ENCODE data around the gene GPR61.

GPR61 gene

DNA sequence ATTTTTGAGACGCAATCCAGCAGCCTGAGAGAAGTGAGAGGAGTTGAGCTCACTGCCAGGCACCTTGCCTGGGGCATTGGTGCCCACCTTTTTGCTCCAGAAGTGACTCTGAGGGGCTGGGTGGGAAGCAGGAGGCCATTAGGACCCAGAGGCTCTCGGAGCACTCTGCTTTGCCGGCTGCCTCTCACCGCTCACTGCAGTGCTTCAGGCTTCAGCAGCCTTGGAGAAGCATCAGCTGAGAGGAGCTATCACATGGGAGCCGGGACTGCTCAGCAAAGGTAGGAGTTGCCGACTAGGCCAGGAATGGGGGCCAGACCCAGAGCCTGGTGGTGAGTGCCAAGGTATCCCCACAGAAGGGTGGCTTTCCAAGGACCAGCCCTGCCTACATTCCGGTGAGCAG is at the start of gene GPR61:
Gene GPR61 (plus strand): TSS at position 197 of the 400 bp plus-strand sequence. CDS start 3,151 bp downstream, outside the sequence.
- no peak for DNase-seq (ENCODE audit: low read depth in 2 of 2)

DNA sequence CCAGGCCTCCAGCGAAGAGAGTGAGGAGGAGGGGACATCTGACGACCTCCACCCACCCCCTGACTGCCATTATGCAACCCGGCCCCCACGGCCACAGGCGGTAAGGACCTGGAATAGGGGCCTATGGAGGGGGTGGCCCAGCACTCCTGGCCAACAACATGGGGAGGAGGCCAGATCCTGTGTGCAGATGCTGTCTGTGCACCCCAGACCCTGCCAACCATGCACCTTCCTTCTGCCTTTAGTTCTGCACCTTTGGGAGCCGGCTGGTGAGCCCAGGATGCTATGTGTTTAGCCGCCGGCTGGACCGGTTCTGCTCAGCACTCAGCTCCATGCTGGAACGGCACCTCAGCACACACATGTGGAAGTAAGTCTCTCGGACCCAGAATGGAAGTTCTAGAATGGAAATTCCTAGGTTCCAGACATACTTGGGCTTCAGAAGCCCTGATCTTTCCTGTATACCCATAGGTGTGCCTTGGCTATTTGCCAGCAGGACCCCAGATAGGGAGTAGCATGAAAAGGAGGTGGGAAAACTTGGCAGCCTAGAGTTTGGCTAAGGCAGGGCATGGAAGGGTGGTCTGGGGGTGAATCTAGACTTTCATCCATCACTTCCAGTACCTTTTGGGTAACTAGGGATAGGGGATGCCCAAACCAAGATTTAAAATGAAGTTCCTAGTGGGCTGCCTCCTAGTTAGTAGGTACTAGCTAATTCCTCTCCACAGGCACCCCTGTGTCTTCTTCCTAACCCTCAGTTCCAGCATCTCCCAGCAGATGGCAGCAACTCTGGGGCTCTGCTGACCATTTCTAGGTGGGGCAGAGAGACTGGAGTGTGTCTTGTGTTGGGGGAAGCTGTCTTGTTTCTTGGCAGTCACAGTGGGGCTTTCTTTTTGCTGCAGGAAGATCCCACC is 49.4 kb upstream of the GPR61 start:
- DNase-seq (ENCODE audit: low read depth in 2 of 2): peak in 1 of 2 donors; percentile 52

DNA sequence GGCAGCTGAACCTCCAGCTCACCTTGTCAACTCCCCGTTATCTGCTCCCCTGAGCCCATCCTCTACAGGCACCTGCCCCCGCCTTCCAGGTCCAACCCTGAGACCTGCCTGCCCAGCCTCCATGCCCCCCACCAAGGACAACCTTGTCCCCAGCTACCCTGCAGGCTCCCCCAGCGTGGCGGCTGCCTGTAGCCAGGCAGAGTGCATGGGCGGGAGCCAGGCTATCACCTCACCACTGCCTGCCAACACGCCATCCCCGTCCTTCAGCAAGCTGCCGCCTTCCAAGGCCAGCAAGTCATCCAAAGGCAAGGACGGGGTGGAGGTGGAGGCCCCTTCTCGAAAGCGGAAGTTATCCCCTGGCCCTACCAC is 48.8 kb upstream of the GPR61 start:
- no peak for DNase-seq (ENCODE audit: low read depth in 2 of 2)

- no peak for DNase-seq (ENCODE audit: low read depth in 2 of 2)
Measured at GRCh38 chr1:109491372-109491771, 48.3 kb upstream of the GPR61 start.

GRCh38 chr1:109492779-109493178 is 46.9 kb upstream of the GPR61 start:
- no peak for DNase-seq (ENCODE audit: low read depth in 2 of 2)

DNA sequence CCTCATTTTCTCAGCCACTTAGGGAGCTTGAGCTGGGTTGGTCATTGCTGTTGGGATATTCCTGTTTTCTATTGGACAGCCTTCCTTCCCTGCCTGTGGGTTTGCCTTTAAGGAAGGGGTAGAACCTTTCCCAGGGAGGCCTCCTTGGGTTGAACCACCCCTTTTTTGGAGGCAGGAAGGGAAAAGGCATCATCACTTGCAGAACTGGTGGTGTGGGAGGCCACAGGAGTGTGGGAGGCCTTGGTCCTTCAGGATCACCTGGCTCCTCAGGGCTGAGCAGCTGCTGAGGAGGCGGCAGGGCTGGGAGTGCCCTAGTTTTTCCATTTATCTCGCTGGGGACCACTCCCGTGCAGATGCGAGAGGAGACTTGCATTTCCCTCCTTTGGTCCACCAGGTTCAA is 46.4 kb upstream of the GPR61 start:
- DNase-seq (ENCODE audit: low read depth in 2 of 2): no peak

DNA sequence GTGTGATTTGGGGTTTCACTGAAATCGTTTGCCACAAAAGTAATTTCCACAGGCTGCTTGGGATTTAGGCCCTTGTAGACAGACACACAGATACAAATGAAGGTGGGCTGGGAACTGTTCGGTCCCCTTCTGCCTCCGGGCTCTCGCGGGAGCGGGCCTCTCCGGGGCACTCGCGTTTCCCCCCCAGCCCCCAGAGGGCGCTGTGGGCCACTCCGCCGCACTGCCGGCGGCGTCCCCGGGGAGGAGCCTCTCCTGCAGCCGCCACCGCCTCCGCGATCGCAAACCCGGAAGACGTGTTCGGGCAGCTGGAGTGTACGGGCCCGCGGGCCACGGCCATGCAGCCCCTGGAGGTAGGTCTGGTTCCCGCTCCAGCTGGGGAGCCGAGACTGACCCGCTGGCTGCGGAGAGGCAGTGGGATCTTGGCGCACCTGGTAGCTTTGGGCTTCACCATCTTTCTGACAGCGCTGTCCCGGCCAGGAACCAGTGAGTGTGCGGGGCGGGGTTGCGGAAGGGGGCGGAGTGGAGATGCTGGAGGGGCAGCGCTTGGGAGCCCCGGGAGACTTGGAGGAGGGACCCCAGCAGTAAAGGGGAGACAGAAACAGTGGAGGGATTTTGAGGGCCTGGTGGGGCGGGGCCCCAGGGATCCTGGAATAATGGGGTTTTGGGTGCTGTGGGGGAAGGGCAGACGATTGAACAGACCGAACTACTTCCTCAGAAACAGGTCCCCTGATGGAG is 45.7 kb upstream of the GPR61 start, which contains the start of gene CYB561D1:
Gene CYB561D1 (plus strand): TSS at position 290 of the 735 bp plus-strand sequence. CDS start 46 bp downstream, at position 336.
- peak; percentile 73 to 83 for DNase-seq (ENCODE audit: low read depth in 2 of 2)

- DNase-seq (ENCODE audit: low read depth in 2 of 2): no peak
Measured at GRCh38 chr1:109495738-109496137, 43.9 kb upstream of the GPR61 start.

GRCh38 chr1:109497449-109498160 is 42.1 kb upstream of the GPR61 start:
- DNase-seq (ENCODE audit: low read depth in 2 of 2): no peak

- no peak for DNase-seq (ENCODE audit: low read depth in 2 of 2)
Measured at GRCh38 chr1:109498161-109498801, 41.4 kb upstream of the GPR61 start.

DNA sequence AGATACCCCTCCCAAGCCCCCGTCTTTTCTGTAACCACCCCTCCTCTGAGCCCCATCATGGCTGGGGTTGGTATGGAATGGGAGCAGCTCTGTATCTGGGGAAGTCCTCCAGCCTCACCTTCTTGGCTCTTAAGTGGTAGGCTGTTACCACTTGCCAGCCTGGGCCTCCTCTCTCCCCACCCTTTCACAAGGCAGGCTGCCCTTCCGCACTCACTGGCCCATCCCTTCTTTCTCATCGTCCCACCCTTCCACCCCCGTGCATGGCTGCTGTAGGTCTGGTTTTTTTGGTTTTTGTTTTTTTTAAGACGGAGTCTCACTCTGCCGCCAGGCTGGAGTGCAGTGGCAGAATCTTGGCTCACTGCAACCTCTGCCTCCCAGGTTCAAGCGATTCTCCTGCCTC is 40.6 kb upstream of the GPR61 start:
- no peak for DNase-seq (ENCODE audit: low read depth in 2 of 2)

DNA sequence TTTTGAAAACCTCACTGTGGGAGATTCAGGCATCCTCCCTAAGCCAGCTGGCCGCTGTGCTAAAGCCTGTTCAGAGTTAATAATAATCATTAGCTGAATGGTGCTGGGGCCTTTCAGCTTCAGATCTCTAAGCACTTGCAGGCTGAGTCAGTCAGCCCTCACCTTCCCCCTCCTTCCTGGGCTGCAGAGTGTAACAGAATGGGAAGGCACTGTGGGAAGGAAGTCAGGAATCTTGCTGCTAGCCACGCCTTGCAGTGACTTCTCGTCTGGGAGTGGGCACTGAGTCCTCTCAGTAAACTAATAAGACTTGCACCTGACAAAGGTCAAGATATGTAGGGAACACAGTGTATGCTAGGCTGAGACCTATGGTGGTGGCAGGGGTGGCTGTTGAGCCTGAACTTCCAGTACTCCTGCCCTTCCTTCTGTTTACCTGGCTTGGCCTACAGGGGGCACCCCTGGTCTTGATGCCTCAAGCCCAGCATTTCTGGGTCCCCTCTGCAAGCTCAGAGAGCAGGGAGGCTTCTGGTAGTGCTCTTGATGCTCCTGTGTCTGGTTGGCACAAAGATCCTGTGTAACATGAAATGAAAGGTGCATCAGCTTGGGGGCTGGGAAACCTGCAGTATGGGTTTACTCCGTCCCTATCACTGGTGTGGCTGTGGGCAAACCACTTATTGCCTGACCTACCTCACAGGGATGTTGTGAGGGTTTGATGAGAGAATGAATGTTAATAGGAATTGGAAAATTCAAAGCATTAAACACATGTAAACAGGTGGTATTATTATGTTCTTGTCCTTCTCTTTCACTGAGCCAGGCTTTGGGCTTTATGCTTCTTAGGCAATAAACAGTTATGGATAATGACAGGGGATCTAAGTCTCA is 39.8 kb upstream of the GPR61 start:
- peak in 1 of 2 donors; percentile 37 for DNase-seq (ENCODE audit: low read depth in 2 of 2)

DNA sequence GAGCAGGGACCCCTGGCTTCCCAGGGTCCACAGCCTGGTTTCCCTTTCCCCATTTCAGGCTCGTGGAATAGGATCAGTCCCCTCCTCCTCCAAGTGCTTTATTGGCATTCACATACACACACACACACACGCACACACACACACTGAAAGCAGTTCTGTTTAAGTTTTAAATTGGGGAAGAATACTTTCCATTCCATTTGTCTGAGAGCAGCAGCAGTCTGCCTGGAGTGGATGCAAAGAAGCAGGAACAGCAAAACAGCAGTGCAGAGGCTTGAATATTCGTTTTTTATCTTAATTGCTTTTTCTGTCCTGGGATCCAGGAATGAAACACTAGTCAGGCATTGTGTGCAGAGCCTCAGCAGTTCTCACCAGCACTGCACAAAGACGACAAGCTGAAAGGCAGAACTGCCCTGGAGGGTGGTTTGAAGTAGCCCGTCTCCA is 38.7 kb upstream of the GPR61 start:
- no peak for DNase-seq (ENCODE audit: low read depth in 2 of 2)

- no peak for DNase-seq (ENCODE audit: low read depth in 2 of 2)
Measured at GRCh38 chr1:109501644-109502363, 37.9 kb upstream of the GPR61 start.

DNA sequence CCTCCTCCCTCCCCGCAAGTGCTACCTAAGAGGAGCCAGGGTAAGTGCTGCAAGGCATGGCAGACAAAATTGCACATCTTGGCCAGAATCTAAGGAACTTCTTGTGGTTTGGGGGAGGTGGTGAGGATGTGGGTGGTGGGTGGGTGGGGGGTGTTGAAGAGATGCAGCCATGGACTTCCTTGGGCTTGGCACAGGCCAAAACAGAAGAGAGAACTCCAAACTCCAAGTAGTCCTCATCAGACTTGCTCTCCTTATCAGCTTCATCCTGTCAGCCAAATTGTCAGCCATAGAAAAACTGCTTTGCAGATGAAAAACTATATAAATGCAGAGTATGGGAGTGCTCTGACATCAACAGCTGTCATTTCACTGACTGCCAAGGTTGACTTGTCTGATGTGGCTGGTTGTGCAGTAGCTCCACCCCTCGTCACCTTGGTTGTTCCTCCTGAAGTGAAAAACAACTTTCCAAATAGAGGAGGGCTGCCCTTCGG is 37.3 kb upstream of the GPR61 start:
- peak in 1 of 2 donors; percentile 41 for DNase-seq (ENCODE audit: low read depth in 2 of 2)

DNA sequence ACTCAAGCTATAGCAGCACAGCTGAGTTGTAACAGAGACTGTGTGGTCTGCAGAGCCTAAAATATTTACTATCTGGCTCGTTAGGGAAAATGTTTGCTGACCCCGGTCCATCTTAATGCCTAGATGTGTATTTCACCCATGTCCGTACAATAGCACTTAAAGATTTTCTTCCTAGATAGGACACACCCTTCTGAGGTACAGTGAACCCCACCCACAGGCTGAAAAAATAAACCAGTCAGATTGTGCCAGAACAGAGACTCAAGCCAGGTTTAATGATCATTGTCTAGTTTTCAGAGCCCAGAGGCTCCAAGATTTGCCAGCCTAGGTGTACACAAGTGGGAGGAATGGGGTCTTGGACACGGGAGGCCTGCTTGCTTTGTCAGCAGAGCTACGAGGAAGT is 35.7 kb upstream of the GPR61 start:
- no peak for DNase-seq (ENCODE audit: low read depth in 2 of 2)

- DNase-seq (ENCODE audit: low read depth in 2 of 2): no peak
Measured at GRCh38 chr1:109504974-109505373, 34.7 kb upstream of the GPR61 start.

- no peak for DNase-seq (ENCODE audit: low read depth in 2 of 2)
Measured at GRCh38 chr1:109508001-109508872, 31.4 kb upstream of the GPR61 start.

- DNase-seq (ENCODE audit: low read depth in 2 of 2): no peak
Measured at GRCh38 chr1:109508873-109509175, 30.8 kb upstream of the GPR61 start.
